ENCODE data around the gene TMEM221.

The TMEM221 gene

DNA sequence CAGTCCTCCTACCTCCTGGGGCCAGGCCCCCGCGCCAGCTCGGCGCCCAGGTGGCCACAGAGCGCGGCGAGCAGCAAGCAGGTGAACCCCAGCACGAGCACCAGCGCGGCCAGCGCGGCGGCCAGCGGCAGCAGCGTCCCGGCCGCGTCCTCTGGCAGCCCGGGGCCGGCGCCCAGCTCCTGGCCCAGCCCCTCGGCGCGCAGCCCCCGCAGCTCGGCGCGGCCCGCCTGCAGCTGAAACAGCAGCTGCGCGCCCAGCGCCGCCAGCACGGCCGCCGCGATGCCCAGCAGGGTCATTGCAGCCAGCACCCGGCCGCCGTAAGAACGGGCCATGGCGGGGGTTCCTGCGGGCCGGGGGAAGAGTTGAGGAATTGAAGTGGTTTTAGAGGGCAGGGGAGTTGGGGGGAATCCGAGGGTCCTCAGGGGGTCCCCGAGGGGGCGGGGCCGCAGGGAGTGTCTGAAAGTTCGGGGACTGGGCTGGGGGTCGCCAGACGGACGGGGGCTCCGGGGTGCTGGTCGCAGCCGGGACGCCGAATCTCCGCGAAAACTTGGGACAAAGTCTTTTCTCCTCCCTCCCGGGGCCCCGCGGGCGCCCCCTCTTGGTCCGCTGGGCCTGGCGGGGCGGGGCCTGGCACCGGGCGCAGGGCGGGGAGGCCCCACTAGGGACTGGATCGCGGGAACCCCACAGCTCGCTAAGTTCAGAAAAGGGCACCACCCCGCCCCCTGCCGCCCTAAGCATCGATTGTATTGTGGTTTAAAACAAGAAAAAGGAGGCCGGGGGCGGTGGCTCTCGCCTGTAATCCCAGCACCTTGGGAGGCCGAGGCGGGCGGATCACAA lies at the start of gene TMEM221:
Gene TMEM221, minus strand, starts transcription at position 538 of the 837 bp plus-strand sequence. Its CDS starts 206 bp downstream, at position 332.
- no peaks in the 10 kb centered on the region for H3K9me3 Mint-ChIP-seq
- H3K27me3 Mint-ChIP-seq: peaks cover 24% of the 10 kb centered on the region
- DNase-seq: peak; percentile 70
- H3K27ac Mint-ChIP-seq: no peak within 1 kb of the TSS
- CTCF ChIA-PET: interaction anchor here (0.5 to 1.5 kb wide), 5 partner anchors 7 to 42 kb away, joined by 3 to 5 read pairs (median 3); no protein-coding TSS in a partner anchor
- no peaks in the 10 kb centered on the region for H3K36me3 Mint-ChIP-seq
- peak within 1 kb of the TSS; percentile 37 for H3K4me3 Mint-ChIP-seq
- peaks cover 19% of the 10 kb centered on the region for H3K4me1 Mint-ChIP-seq

- H3K4me3 Mint-ChIP-seq: no peak overlapping the region
- no peaks in the 10 kb centered on the region for H3K9me3 Mint-ChIP-seq
- H3K27me3 Mint-ChIP-seq: no peaks in the 10 kb centered on the region
- H3K36me3 Mint-ChIP-seq: no peaks in the 10 kb centered on the region
- H3K4me1 Mint-ChIP-seq: peaks cover 27% of the 10 kb centered on the region
- CTCF ChIA-PET: interaction anchor here (0.5 to 4.5 kb wide), 20 partner anchors 12 to 134 kb away, joined by 3 to 58 read pairs (median 3); partner anchors contain the start of genes PGLS and SLC27A1
- DNase-seq: no peak
- H3K27ac Mint-ChIP-seq: no peak overlapping the region
These were observed 48.8 kb upstream of the TMEM221 start for GRCh38 chr19:17497149-17497798.

DNA sequence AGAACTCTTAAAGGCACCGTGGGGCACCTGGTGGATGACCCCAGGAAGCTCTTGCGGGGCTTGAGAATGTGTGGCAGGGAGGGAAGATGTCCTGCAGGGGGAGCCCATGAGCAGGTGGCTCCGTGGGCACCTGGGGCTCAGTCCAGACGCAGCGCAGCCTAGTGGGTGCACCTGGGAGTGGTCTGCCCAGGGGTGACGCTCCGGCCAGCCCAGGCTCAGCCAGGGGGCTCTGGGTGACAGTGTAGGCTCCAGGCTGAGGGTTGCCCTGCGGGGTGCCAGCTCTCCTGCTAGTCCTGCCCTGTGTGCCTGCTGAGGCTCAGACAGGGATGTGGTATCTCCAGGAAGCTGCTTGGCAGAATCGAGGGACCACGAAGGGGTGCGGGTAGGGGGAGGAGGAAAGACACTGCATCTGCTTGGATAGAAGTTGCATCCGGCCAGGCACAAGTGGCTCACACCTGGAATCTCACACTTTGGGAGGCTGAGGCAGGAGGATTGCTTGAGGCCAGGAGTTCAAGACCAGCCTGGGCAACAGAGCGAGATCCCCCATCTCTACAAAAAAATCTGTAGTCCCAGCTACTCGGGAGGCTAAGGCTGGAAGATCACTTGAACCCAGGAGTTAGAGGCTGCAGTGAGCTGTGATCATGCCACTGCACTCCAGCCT lies 48.0 kb upstream of the TMEM221 start:
- Mint-ChIP-seq H3K27ac (no peak overlapping the region), H3K4me1 (peaks cover 29% of the 10 kb centered on the region), H3K36me3 (no peaks in the 10 kb centered on the region), H3K9me3 (no peaks in the 10 kb centered on the region), H3K4me3 (no peak overlapping the region), H3K27me3 (no peaks in the 10 kb centered on the region)
- DNase-seq: peak; percentile 89
- CTCF ChIA-PET: interaction anchor here (0.5 to 4.5 kb wide), 32 partner anchors 9 to 358 kb away, joined by 3 to 58 read pairs (median 4); partner anchors contain the start of genes PGLS and SLC27A1

- no peak overlapping the region for H3K27ac Mint-ChIP-seq
- H3K27me3 Mint-ChIP-seq: no peaks in the 10 kb centered on the region
- H3K36me3 Mint-ChIP-seq: no peaks in the 10 kb centered on the region
- H3K9me3 Mint-ChIP-seq: no peaks in the 10 kb centered on the region
- H3K4me1 Mint-ChIP-seq: peaks cover 35% of the 10 kb centered on the region
- CTCF ChIA-PET: interaction anchor here (0.6 to 4.5 kb wide), 25 partner anchors 8 to 359 kb away, joined by 3 to 58 read pairs (median 4); partner anchors contain the start of genes PGLS and SLC27A1
- no peak for DNase-seq
- H3K4me3 Mint-ChIP-seq: no peak overlapping the region
These were observed 47.3 kb upstream of the TMEM221 start for GRCh38 chr19:17495639-17496296.

DNA sequence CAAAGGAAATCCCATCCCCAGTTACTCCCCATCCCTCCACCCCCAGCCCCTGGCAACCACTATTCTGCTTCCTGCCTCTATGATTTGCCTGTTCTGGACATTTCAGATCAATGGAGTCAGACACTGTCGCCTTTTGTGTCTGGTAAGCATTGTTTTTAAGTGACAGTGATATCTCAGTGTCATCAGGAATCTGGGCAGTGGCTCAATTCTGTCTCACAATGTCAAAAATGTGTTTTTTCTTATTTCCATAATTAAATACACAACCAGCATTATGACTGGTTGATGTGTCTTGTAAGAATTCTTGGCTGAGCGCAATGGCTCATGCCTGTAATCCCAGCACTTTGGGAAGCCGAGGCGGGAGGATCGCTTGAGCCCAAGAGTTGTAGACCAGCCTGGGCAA lies 42.8 kb upstream of the TMEM221 start:
- H3K4me3 Mint-ChIP-seq: no peak overlapping the region
- H3K27ac Mint-ChIP-seq: no peak overlapping the region

DNA sequence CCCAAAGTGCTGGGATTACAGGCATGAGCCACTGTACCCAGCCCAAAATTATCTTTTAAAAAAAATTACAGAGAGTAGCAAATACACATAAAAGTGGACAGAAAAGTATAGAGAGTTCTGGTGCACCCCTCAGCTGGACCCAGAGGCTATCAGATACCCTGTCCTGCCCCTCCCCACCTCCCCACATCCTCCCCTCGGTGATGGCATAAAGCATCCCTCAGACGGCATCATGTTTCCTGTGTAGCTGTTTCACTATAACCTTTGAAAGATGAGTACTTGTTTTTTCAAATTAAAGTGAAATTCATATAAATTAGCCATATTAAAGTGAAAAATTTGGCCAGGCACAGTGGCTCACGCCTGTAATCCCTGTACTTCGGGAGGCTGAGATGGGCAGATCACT lies 41.9 kb upstream of the TMEM221 start:
- Mint-ChIP-seq H3K27me3 (no peaks in the 10 kb centered on the region), H3K36me3 (no peaks in the 10 kb centered on the region), H3K4me3 (no peak overlapping the region), H3K27ac (peak overlapping the region; percentile 71), H3K4me1 (peaks cover 43% of the 10 kb centered on the region), H3K9me3 (no peaks in the 10 kb centered on the region)
- peak; percentile 72 for DNase-seq
- CTCF ChIA-PET: no interaction called here

More for the DNA sequence above, 42.8 kb upstream of the TMEM221 start:
- no peak for DNase-seq
- peaks cover 49% of the 10 kb centered on the region for H3K4me1 Mint-ChIP-seq
- no peaks in the 10 kb centered on the region for H3K9me3 Mint-ChIP-seq
- no peaks in the 10 kb centered on the region for H3K36me3 Mint-ChIP-seq
- CTCF ChIA-PET: no interaction called here
- H3K27me3 Mint-ChIP-seq: no peaks in the 10 kb centered on the region

DNA sequence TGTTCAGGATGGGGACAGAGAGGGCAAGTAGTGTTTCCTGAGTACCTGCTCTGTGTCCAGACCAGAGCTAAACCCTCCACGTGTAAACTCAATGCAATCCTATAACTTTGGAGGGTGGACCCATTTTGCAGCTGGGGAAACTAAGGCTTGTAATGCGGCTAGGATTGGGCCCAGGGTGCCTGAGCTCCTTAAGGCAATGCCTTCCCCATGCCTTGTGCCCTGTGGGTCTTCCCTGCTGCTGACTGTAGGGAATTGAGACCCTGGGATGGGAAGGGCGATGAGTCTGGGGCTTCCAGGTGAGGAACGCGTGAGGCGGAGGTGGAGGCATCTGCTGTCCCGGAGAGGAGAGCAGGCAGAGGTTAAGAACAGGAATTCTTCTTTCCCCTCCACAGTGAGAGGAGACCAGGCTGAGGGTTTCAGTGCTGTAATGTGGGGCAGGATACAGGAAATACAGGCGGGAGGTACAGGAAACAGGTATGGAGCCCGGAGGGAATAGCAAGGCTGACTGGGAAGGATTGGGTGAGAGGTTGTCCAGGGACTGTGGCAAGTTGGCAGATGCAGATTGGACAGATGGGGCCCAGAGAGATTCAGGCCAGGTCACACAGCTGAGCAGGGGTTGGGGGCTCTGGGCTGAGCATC lies 41.0 kb upstream of the TMEM221 start:
- no peak for DNase-seq
- Mint-ChIP-seq H3K27ac (peak overlapping the region; percentile 73), H3K27me3 (peaks cover 2% of the 10 kb centered on the region), H3K4me3 (no peak overlapping the region), H3K9me3 (no peaks in the 10 kb centered on the region), H3K4me1 (peaks cover 43% of the 10 kb centered on the region), H3K36me3 (no peaks in the 10 kb centered on the region)
- CTCF ChIA-PET: no interaction called here

GRCh38 chr19:17488593-17489391 lies 40.3 kb upstream of the TMEM221 start:
- DNase-seq: peak; percentile 79

DNA sequence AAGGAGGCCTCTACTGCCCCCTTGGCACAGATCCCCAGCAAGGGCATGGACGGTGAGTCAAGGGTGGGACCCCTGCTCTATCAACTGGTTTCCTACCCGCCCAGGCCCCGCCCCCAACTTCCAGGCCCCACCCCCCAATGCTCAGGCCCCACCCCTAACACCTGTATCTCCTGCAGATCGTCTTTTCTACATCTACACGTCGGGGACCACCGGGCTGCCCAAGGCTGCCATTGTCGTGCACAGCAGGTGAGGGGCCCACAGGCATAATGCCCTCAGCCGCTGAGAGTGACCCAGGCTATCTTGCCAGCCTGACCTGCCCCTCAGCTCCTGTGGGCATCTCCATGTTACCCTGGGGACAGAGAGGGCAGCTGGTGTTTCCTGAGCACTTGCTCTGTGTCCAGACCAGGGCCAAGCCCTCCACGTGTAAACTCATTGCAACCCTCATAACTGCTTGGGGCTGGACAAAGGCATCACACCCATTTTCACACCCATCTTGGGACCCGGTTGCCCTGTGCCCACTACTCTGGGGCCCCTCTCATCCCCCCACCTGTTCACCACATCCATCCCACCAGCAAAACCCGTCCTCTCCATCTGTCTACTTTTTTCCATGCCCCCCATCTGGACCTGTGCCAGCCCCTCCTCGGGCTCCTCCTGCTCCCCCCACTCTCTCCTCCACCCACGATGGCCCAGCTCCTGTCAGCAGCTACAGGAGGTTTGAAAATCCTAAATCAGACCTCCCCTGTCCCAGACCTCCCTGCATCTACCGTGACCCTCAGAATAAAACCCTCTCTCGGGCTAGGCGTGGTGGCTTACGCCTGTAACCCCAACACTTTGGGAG lies 39.0 kb upstream of the TMEM221 start:
- Mint-ChIP-seq H3K36me3 (no peaks in the 10 kb centered on the region), H3K9me3 (no peaks in the 10 kb centered on the region), H3K27me3 (peaks cover 10% of the 10 kb centered on the region), H3K4me3 (no peak overlapping the region), H3K27ac (no peak overlapping the region), H3K4me1 (peaks cover 43% of the 10 kb centered on the region)
- CTCF ChIA-PET: interaction anchor here (0.6 to 1.3 kb wide), 2 partner anchors 8 to 24 kb away, joined by 3 to 4 read pairs; no protein-coding TSS in a partner anchor
- no peak for DNase-seq

More at GRCh38 chr19:17488593-17489391, 40.3 kb upstream of the TMEM221 start:
- Mint-ChIP-seq H3K36me3 (no peaks in the 10 kb centered on the region), H3K4me1 (peaks cover 43% of the 10 kb centered on the region), H3K27ac (peak overlapping the region; percentile 73), H3K27me3 (peaks cover 7% of the 10 kb centered on the region), H3K4me3 (no peak overlapping the region), H3K9me3 (no peaks in the 10 kb centered on the region)
- CTCF ChIA-PET: interaction anchor here (0.6 kb wide), 1 partner anchor 23 kb away, joined by 3 read pairs; no protein-coding TSS in a partner anchor

DNA sequence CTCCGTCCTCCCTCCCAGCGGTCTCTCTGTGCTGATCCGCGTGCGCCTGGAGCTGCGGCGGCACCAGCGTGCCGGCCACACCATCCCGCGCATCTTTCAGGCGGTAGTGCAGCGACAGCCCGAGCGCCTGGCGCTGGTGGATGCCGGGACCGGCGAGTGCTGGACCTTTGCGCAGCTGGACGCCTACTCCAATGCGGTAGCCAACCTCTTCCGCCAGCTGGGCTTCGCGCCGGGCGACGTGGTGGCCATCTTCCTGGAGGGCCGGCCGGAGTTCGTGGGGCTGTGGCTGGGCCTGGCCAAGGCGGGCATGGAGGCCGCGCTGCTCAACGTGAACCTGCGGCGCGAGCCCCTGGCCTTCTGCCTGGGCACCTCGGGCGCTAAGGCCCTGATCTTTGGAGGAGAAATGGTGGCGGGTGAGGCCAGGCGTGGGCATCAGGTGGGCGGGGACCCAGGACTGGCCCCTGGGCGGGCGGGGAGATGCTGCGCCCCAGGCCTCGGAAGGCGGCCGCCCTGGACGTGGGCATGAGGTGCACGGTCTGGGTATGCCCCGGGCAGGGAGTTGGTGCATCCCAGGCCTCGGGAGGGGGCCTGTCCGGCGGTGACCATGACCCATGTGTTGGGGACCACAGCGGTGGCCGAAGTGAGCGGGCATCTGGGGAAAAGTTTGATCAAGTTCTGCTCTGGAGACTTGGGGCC lies 38.2 kb upstream of the TMEM221 start:
- Mint-ChIP-seq H3K4me1 (peaks cover 41% of the 10 kb centered on the region), H3K9me3 (no peaks in the 10 kb centered on the region), H3K27me3 (peaks cover 10% of the 10 kb centered on the region), H3K4me3 (no peak overlapping the region), H3K27ac (no peak overlapping the region), H3K36me3 (no peaks in the 10 kb centered on the region)
- CTCF ChIA-PET: interaction anchor here (1.3 to 1.6 kb wide), 2 partner anchors 9 kb away, joined by 4 to 5 read pairs; no protein-coding TSS in a partner anchor
- no peak for DNase-seq

DNA sequence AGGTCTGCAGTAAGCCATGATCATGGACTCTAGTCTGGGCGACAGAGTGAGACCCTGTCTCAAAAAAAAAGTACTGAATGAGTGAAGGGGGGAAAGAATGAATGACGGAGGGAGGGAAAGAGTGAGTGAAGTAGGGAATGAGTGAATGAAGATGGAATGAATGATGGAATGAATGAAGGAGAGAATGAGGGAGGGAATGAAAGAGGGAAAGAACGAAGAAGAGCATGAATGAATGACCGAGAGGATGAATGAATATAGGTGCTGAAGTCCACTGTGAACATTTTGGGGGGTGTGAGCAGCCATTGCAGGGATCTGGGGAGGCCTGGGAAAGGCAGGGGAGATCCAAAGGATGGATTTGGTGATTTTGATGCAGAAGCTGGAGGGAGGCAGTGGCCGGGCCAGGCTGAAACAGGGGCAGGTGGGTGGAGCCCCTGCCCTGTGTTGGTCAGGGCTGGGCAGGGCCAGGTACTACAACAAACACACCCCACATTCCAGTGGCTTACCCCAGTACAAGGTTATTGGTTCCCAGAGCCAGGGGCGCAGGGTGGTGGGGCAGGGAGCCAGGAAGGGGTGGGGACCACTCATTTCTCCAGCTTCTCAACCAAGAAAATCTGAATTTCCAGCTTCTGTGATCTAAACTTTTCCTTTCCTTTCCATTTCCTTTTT lies 36.2 kb upstream of the TMEM221 start:
- peaks cover 23% of the 10 kb centered on the region for H3K4me1 Mint-ChIP-seq

More for the DNA sequence above, 36.2 kb upstream of the TMEM221 start:
- CTCF ChIA-PET: interaction anchor here (1.6 kb wide), 1 partner anchor 11 kb away, joined by 5 read pairs; no protein-coding TSS in a partner anchor
- Mint-ChIP-seq H3K27ac (no peak overlapping the region), H3K27me3 (peaks cover 10% of the 10 kb centered on the region), H3K9me3 (no peaks in the 10 kb centered on the region), H3K4me3 (no peak overlapping the region), H3K36me3 (no peaks in the 10 kb centered on the region)
- no peak for DNase-seq
